IPS-18c (cell line): ENCODE data around the gene HCFC2.

Source experiments
- H3K4me3 ChIP-seq: 2 replicates; pipeline ENCODE4 v1.7.0; 2013; ENCODE audit warnings: low read depth, mild to moderate bottlenecking, low read length, moderate library complexity; ENCODE audit not compliant: insufficient read depth
- H3K9me3 ChIP-seq: one replicate; pipeline ENCODE4 v1.6.1; 2013; ENCODE audit warnings: mild to moderate bottlenecking, low read length, moderate library complexity; ENCODE audit not compliant: control insufficient read depth, insufficient read depth

The HCFC2 gene

DNA sequence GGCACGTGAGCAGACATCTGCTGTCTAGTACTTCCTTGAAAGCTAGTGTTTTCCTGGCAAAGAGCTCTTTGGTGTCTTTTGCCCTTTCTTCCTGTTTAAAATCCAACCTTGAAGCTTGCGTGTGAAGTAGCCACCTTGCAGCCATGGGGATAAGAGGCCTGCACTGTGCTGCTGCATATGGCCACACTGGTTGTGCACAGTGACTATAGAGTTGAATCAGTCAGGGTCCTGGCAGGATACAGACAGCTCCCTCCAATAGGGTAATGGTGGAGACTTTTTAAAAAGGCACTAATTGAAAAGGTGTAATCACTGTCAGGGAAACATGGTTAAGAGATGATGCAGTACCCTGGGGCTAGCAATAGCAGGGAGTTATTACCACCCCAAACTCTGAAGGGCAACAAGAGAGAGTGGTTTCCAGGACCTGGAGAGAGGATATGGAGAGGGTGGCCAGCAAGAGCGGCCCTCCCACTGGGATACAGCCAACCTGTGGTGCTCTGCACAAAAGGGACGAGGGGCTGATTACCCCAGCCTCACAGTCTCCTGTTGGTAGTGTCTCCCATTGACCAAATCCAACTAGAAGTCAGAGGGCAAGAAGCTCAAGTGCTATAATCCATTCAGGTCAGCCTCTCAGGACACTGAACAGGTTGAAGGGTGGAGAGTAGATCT lies 9.5 kb upstream of the HCFC2 start:
- H3K9me3 ChIP-seq = no peaks in the 10 kb centered on the region
- H3K4me3 ChIP-seq = no peak overlapping the region

DNA sequence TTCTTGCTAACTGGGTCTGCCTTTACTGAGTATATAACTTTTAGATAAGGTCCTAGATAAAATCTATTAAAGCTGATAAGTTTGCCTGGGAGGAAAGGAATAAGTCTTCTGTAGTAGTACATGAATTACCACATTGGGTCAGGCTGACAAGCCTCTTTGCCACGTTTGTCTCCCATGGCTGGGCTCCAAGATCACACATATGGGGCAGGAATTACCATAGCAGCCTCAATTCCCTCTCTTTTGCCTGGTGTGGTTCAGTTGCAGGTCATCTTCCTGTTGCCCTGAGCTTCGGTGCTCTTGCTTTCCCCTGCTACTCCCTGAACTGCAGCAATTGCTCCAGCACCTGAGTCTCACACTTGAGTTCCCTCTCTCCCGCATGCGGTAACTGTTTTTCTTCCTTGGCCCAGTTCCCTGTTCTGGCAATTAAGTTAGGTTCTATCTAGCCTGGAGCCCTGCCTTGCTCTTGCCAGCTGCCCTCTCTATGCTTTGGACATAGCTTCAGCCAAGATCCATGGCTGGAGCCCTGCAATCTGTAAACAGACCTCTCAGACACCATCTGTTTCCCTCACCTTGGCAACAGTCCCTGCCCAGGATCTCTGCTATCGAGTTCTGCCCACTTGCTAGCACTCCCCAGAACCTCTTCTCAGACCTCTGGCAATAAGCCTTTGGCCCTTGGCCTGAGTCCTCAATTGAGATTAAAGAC lies 8.5 kb upstream of the HCFC2 start:
- Histone ChIP-seq H3K9me3 (no peaks in the 10 kb centered on the region), H3K4me3 (no peak overlapping the region)

DNA sequence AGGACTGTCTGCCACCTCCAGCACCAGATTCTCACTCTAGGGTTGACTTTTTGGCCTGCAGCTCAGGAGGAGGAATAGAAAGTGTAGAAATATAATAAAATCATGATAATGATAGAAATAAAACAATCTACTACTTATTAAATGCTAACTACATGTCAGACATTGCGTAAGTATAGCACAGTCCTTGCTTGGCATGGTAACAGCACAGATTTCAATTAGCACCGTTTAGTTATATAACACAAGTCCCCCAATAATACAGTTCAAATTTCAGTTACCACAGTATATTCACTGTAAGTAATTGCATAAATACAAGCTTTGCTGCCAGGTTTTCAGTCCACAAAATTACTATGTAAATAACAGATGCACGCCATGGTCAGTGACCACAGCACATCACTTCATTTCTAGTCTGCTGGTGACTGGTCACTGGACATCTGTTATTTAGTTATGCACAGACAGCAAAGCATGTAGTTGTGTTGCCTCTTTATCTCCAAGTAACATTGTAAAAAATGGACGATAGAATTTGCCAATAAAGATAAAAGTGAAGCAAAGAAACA lies 7.8 kb upstream of the HCFC2 start:
- no peak overlapping the region for H3K4me3 ChIP-seq
- H3K9me3 ChIP-seq = no peaks in the 10 kb centered on the region

DNA sequence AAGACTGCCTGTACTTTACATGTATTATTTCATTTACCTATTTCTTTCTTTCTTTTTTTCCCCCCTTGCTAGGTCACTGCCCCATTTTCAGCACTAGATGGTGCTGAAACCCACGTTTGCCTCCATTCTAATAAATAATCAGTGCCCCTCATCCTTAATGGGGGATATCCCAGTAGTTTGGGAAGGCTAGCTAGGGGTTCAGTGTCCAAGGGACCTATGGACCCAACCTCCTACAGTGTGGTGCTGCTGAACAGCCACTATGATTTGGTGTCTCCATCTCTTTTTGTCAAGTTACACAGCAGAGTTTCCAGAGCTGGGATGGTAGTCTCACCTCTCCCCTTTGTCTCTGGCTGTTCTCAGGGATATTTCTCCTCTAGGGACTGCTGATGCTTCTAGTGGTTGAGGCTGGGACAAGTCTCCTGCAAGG lies 6.5 kb upstream of the HCFC2 start:
- Histone ChIP-seq H3K4me3 (no peak overlapping the region), H3K9me3 (no peaks in the 10 kb centered on the region)

DNA sequence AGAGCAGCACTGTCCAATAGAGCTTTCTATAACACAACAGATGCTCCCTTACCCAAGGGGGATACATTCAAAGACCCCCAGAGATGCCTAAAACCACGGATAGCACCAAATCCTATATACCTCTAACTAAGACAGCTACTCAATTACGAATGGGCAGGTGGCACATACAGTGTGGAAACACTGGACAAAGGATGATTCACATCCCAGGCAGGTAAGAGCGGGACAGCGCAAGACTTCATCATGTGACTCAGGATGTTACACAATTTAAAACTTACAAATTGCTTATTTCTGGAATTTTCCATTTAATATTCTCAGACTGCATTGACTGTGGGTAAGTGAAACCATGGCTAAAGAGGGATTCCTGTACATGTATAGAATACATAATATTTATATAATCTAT lies 5.5 kb upstream of the HCFC2 start:
- H3K9me3 ChIP-seq = no peaks in the 10 kb centered on the region
- H3K4me3 ChIP-seq = no peak overlapping the region

DNA sequence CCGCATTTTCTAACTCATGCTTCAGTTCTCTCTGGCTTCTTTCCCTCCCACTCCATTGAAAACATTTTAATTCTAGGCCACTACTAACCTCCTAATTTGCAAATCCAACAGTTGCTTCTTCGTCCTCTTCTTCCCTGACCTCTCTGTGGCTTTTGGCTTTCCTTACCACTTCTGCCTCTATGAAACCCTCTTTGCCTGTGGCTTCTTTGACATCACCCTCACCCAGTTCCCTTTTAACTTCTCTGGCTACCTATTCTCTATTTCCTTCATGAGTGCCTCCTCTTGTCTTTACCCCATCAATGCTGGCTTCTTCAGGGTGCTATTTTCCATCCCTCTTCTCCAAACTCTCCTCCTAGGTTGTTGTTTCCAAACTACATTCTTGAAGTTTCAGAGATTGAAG lies 4.4 kb upstream of the HCFC2 start:
- Histone ChIP-seq H3K4me3 (no peak overlapping the region), H3K9me3 (peaks cover 2% of the 10 kb centered on the region)

DNA sequence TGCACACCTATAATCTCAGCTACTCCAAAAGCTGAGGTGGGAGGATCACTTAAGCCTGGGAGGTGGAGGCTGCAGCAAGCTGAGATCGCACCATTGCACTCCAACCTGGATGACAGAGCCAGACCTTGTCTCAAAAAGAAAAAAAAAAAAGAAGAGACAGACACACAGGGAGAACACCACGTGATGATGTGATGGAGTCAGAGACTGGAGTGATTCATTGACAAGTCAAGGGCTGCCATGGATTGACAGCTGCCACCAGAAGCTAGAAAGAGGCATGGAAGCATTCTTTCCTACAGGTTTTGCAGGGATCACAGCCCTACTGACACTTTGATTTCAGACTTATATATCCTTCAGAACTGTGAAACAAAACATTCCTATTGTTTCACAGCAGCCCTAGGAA lies 3.5 kb upstream of the HCFC2 start:
- peaks cover 2% of the 10 kb centered on the region for H3K9me3 ChIP-seq
- H3K4me3 ChIP-seq = no peak overlapping the region

DNA sequence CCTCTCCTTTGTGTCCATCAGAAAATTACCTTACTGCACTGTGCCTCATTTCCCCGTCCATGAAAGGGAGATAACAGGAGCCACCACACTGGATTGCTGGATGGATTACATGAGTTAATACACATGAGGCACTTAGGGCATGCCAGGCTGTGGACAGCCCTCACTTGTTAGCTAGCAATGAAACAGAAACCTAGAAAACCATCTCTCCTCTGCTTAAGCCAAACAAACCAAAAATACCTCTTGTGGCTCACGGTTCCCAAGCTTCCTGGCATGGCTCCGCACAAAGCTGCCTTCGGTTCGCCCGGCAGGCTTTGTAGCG lies 660 bp upstream of the HCFC2 start:
- Histone ChIP-seq H3K4me3 (peak overlapping the region; percentile 99), H3K9me3 (peaks cover 2% of the 10 kb centered on the region)

DNA sequence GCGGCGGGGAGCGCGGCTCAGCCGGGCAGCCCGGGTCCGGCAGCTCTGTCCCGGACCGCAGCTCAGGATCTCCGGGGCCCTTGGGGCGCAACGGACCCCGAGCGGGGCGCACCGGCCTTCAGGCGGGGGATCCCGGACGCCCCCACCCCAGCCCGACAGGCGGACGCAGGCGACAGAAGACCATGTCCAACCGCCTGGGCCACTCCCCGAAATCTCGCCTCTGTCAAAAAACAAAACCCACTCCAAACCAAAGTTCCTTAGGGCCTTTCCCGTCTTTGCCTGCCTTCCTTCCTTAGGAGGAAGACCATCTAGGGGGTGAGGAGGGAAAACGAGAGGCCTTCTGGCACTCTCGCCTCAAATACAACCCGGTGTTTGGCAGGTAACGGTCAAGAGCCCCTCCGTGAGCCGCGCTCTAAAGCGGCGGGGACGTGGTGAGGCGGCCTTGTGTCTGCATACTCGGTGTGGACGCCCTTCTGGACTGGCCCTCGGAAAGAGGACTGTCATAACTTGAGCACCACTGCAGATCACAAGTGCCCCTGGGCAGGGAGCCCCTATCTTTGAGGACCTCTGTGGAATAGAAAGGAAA lies 604 bp downstream of the HCFC2 start:
- Histone ChIP-seq H3K4me3 (peak overlapping the region; percentile 99), H3K9me3 (peaks cover 2% of the 10 kb centered on the region)

DNA sequence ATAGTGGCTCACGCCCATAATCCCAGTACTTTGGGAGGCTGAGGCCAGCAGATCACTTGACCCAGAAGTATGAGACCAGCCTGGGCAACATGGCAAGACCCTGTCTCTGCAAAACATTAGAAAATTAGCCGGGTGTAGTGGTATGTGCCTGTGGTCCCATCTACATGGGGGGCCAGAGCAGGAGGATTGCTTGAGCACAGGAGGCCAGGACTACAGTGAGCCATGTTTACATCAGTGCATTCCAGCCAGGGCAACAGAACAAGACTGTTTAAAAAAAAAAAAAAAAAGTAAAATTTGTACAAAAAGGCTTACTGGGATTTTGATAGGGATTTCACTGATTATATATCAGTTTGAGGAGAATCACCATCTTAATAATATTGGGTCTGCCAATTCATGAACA lies 7.8 kb downstream of the HCFC2 start:
- no peak overlapping the region for H3K4me3 ChIP-seq
- no peaks in the 10 kb centered on the region for H3K9me3 ChIP-seq

DNA sequence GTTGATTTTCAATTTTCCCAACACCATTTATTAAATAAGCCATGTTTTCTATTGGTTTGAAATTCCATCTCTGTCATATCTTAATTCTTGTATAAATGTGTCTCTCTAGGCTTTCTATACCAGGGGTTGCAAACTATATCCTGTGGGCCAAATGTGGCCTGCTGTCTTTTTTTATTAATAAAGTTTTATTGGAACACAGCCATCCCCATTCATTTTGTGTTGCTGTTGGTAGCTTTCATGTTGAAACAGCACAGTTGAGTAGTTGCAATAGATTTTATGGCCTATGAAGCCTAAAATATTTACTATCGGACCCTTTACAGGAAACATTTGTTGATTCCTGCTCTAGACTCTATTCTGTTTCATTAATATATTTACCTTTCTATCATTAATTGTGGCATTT lies 9.4 kb downstream of the HCFC2 start:
- no peak overlapping the region for H3K4me3 ChIP-seq
- no peaks in the 10 kb centered on the region for H3K9me3 ChIP-seq

DNA sequence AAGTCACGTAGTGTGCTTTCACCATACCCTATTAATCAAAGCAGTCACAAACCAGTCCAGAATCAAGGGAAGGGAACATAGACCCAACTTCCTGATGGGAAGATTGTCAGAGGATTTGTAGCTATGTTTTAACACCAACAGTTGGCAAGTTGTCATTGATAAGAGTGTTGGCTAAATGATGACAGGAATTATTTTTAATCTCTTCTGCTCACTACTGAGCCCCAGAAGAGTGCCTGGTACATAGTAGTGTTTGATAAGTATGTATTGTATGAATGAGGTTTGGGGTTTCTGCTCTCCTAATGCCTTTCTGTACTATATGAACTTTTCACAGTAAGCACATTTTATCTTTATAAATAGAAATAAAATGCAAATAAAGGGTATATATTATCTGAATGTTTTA lies 14.7 kb downstream of the HCFC2 start:
- H3K4me3 ChIP-seq = no peak overlapping the region
- H3K9me3 ChIP-seq = no peaks in the 10 kb centered on the region

DNA sequence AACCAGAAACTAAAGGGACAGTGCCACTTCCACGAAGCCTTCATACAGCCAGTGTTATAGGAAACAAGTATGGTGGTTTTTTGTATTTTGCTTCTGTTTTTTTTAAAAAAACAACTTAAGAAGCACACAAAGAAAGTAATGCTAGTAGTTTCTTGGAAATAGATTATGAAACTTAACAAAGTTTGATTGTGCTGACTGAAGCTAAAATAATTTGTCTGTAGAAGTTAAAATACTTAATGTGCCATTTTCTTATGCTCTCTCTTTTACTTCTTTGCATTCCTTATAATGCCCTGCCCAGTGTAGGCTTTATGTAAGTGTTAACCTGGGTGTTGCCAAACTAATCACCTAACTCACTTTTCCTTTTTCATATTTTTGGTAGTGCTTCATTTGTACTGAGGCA lies 16.4 kb downstream of the HCFC2 start:
- Histone ChIP-seq H3K4me3 (no peak overlapping the region), H3K9me3 (no peaks in the 10 kb centered on the region)

DNA sequence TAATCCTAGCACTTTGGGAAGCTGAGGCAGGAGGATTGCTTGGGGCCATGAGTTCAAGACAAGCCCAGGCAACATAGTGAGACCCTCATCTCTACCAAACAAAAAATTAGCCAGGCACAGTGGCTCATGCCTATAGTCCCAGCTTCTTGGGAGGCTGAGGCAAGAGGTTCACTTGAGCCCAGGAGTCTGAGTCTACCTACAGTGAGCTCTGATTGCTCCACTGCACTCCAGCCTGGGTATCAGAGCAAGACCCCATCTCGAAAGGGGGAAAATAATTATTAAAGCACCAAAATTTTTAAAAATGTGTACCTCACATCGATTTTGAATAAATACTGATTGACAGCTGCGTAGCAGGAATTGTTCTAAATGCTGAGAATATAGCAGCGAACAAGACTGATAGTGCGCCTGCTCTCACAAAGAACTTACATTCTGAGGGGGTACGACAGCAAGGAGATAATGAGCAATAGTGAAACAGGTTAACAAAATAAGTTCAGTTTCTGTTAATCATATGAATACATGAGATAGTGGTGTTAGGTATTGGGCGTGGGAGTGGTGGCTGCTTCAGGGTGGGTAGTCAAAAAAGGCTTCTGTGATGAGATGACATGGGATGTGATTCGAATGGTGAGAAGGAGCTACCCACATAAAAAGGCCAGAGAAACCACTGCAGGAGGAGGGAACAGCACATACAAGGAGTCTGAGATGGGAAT lies 19.6 kb downstream of the HCFC2 start:
- no peak overlapping the region for H3K4me3 ChIP-seq
- H3K9me3 ChIP-seq = no peaks in the 10 kb centered on the region

DNA sequence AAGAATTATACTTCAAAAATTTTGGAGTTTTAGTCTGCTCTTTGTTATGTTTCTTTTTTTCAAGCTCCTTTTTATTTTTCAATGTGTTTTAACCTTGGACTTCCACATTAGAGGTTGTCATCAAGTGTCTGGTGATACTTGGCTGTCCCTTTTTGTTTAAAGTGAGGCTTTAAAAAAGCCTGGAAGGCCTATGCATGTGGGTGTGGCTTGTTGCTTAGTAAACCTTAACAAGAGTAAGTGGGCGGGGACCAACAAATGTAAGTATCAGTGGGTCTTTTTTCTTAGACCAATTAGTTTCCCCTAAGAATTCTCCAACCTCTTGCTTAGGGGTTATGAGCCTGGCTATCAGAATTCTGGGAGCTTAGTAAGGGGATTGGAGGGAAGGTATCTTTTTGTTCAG lies 26.4 kb downstream of the HCFC2 start:
- Histone ChIP-seq H3K9me3 (no peaks in the 10 kb centered on the region), H3K4me3 (no peak overlapping the region)

DNA sequence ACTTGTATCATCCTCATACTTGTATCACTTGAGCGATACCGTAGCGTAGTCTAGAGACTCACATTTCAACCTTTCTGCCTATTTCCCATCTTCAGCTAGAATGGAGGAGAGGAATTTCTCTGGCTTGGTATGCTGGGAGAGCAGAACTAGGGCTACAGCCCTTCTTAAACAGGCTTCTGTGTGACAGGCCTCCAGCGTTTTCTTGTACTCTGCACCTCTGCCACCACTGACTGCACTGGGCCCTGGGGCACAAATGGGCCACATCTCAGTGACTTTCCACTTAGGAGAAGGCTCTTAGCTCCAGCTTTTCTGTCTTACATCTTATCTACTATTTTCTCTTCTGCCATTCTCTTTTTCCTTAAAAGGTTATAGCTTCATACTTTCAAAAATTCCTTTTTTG lies 26.8 kb downstream of the HCFC2 start:
- Histone ChIP-seq H3K4me3 (no peak overlapping the region), H3K9me3 (no peaks in the 10 kb centered on the region)

DNA sequence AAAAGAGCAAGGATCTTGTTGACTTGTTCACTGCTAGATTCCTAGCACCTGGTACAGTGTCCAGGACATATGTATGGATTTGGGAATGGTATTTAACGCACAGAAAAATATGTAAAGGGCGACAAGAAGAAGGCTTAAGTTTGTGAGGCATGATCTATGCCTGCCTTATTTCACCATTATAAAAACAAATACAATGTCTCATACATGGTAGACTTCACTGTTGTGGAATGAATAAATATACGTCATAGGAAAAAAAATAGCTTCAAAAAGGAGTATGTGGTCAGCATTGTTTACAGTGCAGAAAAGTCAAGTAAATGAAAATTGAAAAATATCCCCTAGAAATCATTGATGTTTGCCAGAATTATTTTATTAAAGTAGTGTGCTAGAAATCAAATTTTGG lies 30.0 kb downstream of the HCFC2 start:
- Histone ChIP-seq H3K4me3 (no peak overlapping the region), H3K9me3 (no peaks in the 10 kb centered on the region)

DNA sequence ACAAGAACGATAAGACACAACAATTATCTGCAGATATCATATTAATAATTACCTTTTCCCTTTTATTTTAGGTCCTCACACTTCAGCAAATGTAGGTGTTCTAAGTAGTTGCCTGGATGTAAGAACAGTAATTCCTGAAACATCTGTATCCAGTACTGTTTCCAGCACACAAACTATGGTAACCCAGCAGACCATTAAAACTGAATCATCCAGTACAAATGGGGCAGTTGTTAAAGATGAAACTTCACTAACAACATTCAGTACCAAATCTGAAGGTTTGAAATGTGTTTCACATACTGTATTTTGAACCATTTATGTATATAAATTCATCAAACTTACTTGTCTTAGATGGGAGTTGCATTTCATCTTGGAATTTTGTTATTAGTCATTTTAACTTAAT lies 31.0 kb downstream of the HCFC2 start:
- no peaks in the 10 kb centered on the region for H3K9me3 ChIP-seq
- no peak overlapping the region for H3K4me3 ChIP-seq
